Parathyroid adenoma (tissue), 2 donors: ENCODE measurements around the gene CYP2A13.
"Not testable (repeated sequence)": the region's sequence is repeated elsewhere in the genome, so short reads cannot be mapped to it uniquely, and the experiment has no call there.

Experiments used
- H2AFZ ChIP-seq: fragments of 300-600 bp; sonication (generic); one replicate; pipeline ENCODE4 v1.7.0; 2017; ENCODE audit warnings: antibody characterized with exemption, mild to moderate bottlenecking
- H3K27ac ChIP-seq: fragments of 300-600 bp; sonication (generic); one replicate; pipeline ENCODE4 v1.7.0; 2017
- H3K27me3 ChIP-seq: fragments of 300-600 bp; sonication (generic); one replicate; pipeline ENCODE4 v1.7.0; 2017; ENCODE audit warnings: low read length; ENCODE audit not compliant: control insufficient read depth, insufficient read depth
- H3K36me3 ChIP-seq: fragments of 300-600 bp; sonication (generic); one replicate; pipeline ENCODE4 v1.7.0; 2017; ENCODE audit warnings: low read length; ENCODE audit not compliant: control insufficient read depth, insufficient read depth
- H3K4me1 ChIP-seq: fragments of 300-600 bp; sonication (generic); one replicate; pipeline ENCODE4 v1.7.0; 2017; ENCODE audit warnings: control low read depth
- H3K4me2 ChIP-seq: fragments of 300-600 bp; sonication (generic); one replicate; pipeline ENCODE4 v1.7.0; 2017; ENCODE audit warnings: low read length
- H3K4me3 ChIP-seq: fragments of 300-600 bp; sonication (generic); one replicate; pipeline ENCODE4 v1.7.0; 2017; ENCODE audit warnings: low read depth, low read length
- H3K79me2 ChIP-seq: fragments of 300-600 bp; sonication (generic); one replicate; pipeline ENCODE4 v1.7.0; 2017; ENCODE audit warnings: control low read depth
- H3K9ac ChIP-seq: fragments of 300-600 bp; sonication (generic); one replicate; pipeline ENCODE4 v1.7.0; 2017; ENCODE audit warnings: mild to moderate bottlenecking
- H3K9me3 ChIP-seq: fragments of 300-600 bp; sonication (generic); one replicate; pipeline ENCODE4 v1.7.0; 2017; ENCODE audit warnings: low read length; ENCODE audit not compliant: control insufficient read depth
- TF ChIP-seq, protein P1 (sequence below): fragments of 300-600 bp; sonication (generic); IDR thresholded peaks from one replicate; pipeline ENCODE4 v1.7.0; 2017; ENCODE audit warnings: antibody characterized with exemption, mild to moderate bottlenecking
- donor health status: primary hyperparathyroidism.

The CYP2A13 gene

GRCh38 chr19:41116261-41116660, 28.0 kb downstream of the CYP2A13 start:
- Histone ChIP-seq H3K27me3 (no peaks in the 10 kb centered on the region), H3K79me2 (no peaks in the 10 kb centered on the region), H3K9me3 (no peaks in the 10 kb centered on the region), H3K27ac (no peak overlapping the region), H2AFZ (no peak overlapping the region), H3K4me3 (no peak overlapping the region), H3K9ac (no peak overlapping the region), H3K4me1 (no peaks in the 10 kb centered on the region), H3K36me3 (no peaks in the 10 kb centered on the region), H3K4me2 (no peak overlapping the region)
- TF ChIP-seq, protein P1, sequence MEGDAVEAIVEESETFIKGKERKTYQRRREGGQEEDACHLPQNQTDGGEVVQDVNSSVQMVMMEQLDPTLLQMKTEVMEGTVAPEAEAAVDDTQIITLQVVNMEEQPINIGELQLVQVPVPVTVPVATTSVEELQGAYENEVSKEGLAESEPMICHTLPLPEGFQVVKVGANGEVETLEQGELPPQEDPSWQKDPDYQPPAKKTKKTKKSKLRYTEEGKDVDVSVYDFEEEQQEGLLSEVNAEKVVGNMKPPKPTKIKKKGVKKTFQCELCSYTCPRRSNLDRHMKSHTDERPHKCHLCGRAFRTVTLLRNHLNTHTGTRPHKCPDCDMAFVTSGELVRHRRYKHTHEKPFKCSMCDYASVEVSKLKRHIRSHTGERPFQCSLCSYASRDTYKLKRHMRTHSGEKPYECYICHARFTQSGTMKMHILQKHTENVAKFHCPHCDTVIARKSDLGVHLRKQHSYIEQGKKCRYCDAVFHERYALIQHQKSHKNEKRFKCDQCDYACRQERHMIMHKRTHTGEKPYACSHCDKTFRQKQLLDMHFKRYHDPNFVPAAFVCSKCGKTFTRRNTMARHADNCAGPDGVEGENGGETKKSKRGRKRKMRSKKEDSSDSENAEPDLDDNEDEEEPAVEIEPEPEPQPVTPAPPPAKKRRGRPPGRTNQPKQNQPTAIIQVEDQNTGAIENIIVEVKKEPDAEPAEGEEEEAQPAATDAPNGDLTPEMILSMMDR = no peak

- not testable (repeated sequence) for H3K9ac ChIP-seq, H3K4me1 ChIP-seq
Observed at GRCh38 chr19:41120929-41121911, 33.0 kb downstream of the CYP2A13 start.

GRCh38 chr19:41122846-41123245, 34.6 kb downstream of the CYP2A13 start:
- H3K4me2 ChIP-seq, H3K4me1 ChIP-seq, H2AFZ ChIP-seq, H3K79me2 ChIP-seq, H3K27ac ChIP-seq, H3K36me3 ChIP-seq, H3K9me3 ChIP-seq, H3K9ac ChIP-seq, H3K4me3 ChIP-seq, H3K27me3 ChIP-seq: not testable (repeated sequence)

More at GRCh38 chr19:41120929-41121911, 33.0 kb downstream of the CYP2A13 start:
- not testable (repeated sequence) for H2AFZ ChIP-seq, H3K4me2 ChIP-seq, H3K27ac ChIP-seq, H3K27me3 ChIP-seq, H3K79me2 ChIP-seq, H3K36me3 ChIP-seq, H3K4me3 ChIP-seq, H3K9me3 ChIP-seq

DNA sequence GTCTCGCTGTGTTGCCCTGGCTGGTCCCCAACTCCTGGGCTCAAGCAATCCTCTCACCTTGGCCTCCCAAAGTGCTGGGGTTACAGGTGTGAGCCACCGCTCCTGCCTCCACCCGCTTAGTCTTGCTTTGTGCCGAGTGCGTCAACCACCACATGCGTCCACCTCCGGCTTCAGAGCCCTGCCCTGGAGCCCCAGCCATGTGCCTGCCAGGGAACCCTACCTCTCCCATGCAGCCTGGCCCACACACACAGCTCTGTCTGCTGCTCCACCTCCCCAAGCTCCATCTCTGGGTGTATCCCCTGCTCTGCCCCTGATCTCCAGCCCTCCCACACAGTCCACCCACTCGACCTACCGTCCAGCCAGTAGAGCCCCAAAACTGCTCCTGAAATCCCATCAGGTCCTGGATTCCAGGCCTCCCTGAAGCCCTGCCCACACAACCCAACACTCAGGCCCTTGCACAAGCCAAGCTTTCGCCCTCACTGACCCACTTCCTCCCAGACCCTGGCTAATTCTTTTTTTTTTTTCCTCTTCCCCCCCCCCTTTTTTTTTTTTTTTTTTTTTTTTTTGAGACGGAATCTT, 35.6 kb downstream of the CYP2A13 start:
- H2AFZ ChIP-seq = no peak overlapping the region
- H3K4me3 ChIP-seq = no peak overlapping the region
- TF ChIP-seq, protein P1 = no peak
- no peaks in the 10 kb centered on the region for H3K27me3 ChIP-seq
- H3K9ac ChIP-seq = no peak overlapping the region
- no peaks in the 10 kb centered on the region for H3K9me3 ChIP-seq
- no peaks in the 10 kb centered on the region for H3K79me2 ChIP-seq
- no peak overlapping the region for H3K27ac ChIP-seq
- H3K36me3 ChIP-seq = no peaks in the 10 kb centered on the region
- H3K4me2 ChIP-seq = no peak overlapping the region
- no peaks in the 10 kb centered on the region for H3K4me1 ChIP-seq

- not testable (repeated sequence) for H3K27ac ChIP-seq, H2AFZ ChIP-seq, H3K4me2 ChIP-seq, H3K79me2 ChIP-seq, H3K9ac ChIP-seq, H3K36me3 ChIP-seq, H3K27me3 ChIP-seq, H3K4me1 ChIP-seq, H3K4me3 ChIP-seq, H3K9me3 ChIP-seq
- TF ChIP-seq, protein P1 = peak; percentile 55
Observed at GRCh38 chr19:41126765-41127203, 38.5 kb downstream of the CYP2A13 start.

- not testable (repeated sequence) for H3K4me3 ChIP-seq, H3K27ac ChIP-seq, H3K79me2 ChIP-seq, H2AFZ ChIP-seq, H3K4me1 ChIP-seq, H3K4me2 ChIP-seq, H3K27me3 ChIP-seq, H3K36me3 ChIP-seq, H3K9me3 ChIP-seq, H3K9ac ChIP-seq
Observed at GRCh38 chr19:41127362-41127761, 39.1 kb downstream of the CYP2A13 start.
